ENCODE results near the gene MRPL4. TPM values are rescaled to one million over a fixed set of nuclear protein-coding genes. Genes with fewer than 3 reads are reported as not detected.
A peak's percentile ranks its signal among the peaks of the same experiment; 100 is the strongest.

The MRPL4 gene
- total RNA-seq: 10 to 100 TPM; 28.4 to 29.9 TPM

- peaks cover 25% of the 10 kb centered on the region for H3K36me3 ChIP-seq
- TF ChIP-seq CTCF (IDR thresholded peaks at IDR 0.05): no peak
- H3K27me3 ChIP-seq (replicated peaks; ENCODE audit: insufficient read depth): no peaks in the 10 kb centered on the region
- peak within 1 kb of the TSS; percentile 64 to 69 for H3K27ac ChIP-seq
- H3K4me1 ChIP-seq (ENCODE audit: control insufficient read depth in 1 of 2, low read depth in 2 of 2): peaks cover 7 to 18% of the 10 kb centered on the region in 2 donors
- H3K4me3 ChIP-seq: peak within 1 kb of the TSS; percentile 87
- H3K9me3 ChIP-seq: no peaks in the 10 kb centered on the region
- peak; percentile 93 for DNase-seq (ENCODE audit: low spot score)
- peak; percentile 97 for ATAC-seq (ENCODE audit: insufficient number of reproducible peaks, low FRiP score, low read depth)
Observed at GRCh38 chr19:10251792-10252694, at the start of gene MRPL4. TSS of gene MRPL4 (plus strand) at chr19:10252214. CDS start at chr19:10252254, 40 bp downstream.

- no peaks in the 10 kb centered on the region for H3K36me3 ChIP-seq
- no peak overlapping the region for H3K4me3 ChIP-seq
- H3K4me1 ChIP-seq (ENCODE audit: control insufficient read depth in 1 of 2, low read depth in 2 of 2): no peaks in the 10 kb centered on the region
- no peak for TF ChIP-seq CTCF (IDR thresholded peaks at IDR 0.05)
- ATAC-seq (ENCODE audit: insufficient number of reproducible peaks, low FRiP score, low read depth): no peak
- no peak overlapping the region for H3K27ac ChIP-seq
- DNase-seq (ENCODE audit: low spot score): no peak
- H3K27me3 ChIP-seq (replicated peaks; ENCODE audit: insufficient read depth): no peaks in the 10 kb centered on the region
- H3K9me3 ChIP-seq: no peaks in the 10 kb centered on the region
Observed at GRCh38 chr19:10203686-10204085, 48.3 kb upstream of the MRPL4 start.

- Histone ChIP-seq H3K9me3 (no peaks in the 10 kb centered on the region), H3K4me3 (no peak overlapping the region), H3K27me3 (replicated peaks; ENCODE audit: insufficient read depth) (no peaks in the 10 kb centered on the region), H3K27ac (no peak overlapping the region), H3K4me1 (ENCODE audit: control insufficient read depth in 1 of 2, low read depth in 2 of 2) (no peaks in the 10 kb centered on the region), H3K36me3 (no peaks in the 10 kb centered on the region)
- no peak for TF ChIP-seq CTCF (IDR thresholded peaks at IDR 0.05)
- DNase-seq (ENCODE audit: low spot score) (no peak), ATAC-seq (ENCODE audit: insufficient number of reproducible peaks, low FRiP score, low read depth) (no peak)
Observed at GRCh38 chr19:10205636-10206035, 46.4 kb upstream of the MRPL4 start.

GRCh38 chr19:10206226-10206885, 45.7 kb upstream of the MRPL4 start:
- no peak for DNase-seq (ENCODE audit: low spot score)
- Histone ChIP-seq H3K9me3 (no peaks in the 10 kb centered on the region), H3K27me3 (replicated peaks; ENCODE audit: insufficient read depth) (no peaks in the 10 kb centered on the region), H3K27ac (no peak overlapping the region), H3K36me3 (no peaks in the 10 kb centered on the region), H3K4me3 (no peak overlapping the region), H3K4me1 (ENCODE audit: control insufficient read depth in 1 of 2, low read depth in 2 of 2) (no peaks in the 10 kb centered on the region)
- TF ChIP-seq CTCF (IDR thresholded peaks at IDR 0.05): no peak
- ATAC-seq (ENCODE audit: insufficient number of reproducible peaks, low FRiP score, low read depth): no peak

GRCh38 chr19:10207026-10207425, 45.0 kb upstream of the MRPL4 start:
- H3K4me3 ChIP-seq: no peak overlapping the region

More at GRCh38 chr19:10207026-10207425, 45.0 kb upstream of the MRPL4 start:
- Histone ChIP-seq H3K9me3 (no peaks in the 10 kb centered on the region), H3K4me1 (ENCODE audit: control insufficient read depth in 1 of 2, low read depth in 2 of 2) (no peaks in the 10 kb centered on the region), H3K27ac (no peak overlapping the region), H3K27me3 (replicated peaks; ENCODE audit: insufficient read depth) (no peaks in the 10 kb centered on the region), H3K36me3 (no peaks in the 10 kb centered on the region)
- ATAC-seq (ENCODE audit: insufficient number of reproducible peaks, low FRiP score, low read depth) (no peak), DNase-seq (ENCODE audit: low spot score) (no peak)
- TF ChIP-seq CTCF (IDR thresholded peaks at IDR 0.05): no peak
